Psoas muscle (tissue), 8 donors: ENCODE data around the gene EYA4. TPM values are rescaled to one million over a fixed set of nuclear protein-coding genes. Genes with fewer than 3 reads are reported as not detected.

ENCODE experiments used
- ATAC-seq, 4 donors: fragments of 200-7000 bp; cut with Tn5 transposase; one replicate each; pipeline ENCODE4 v1.9.1; 2020; ENCODE audit warnings: moderate library complexity in 3 of 4, mild to moderate bottlenecking in 2 of 4
- DNase-seq, 2 donors: peaks; one replicate each; pipeline ENCODE4 v3.0.0-alpha.2; 2020
- H3K27ac ChIP-seq: fragments of 200-600 bp; one replicate; pipeline ENCODE4 v1.8.0; 2022
- H3K27me3 ChIP-seq, 3 donors: fragments of 200-600 bp in 1 of 3; one replicate each; pipeline versions ENCODE4 v1.6.1 to v1.8.0; 2013 to 2022; ENCODE audit warnings: low read length in 2 of 3, mild to moderate bottlenecking in 2 of 3, moderate library complexity in 1 of 3; ENCODE audit not compliant: insufficient read depth in 3 of 3
- H3K36me3 ChIP-seq, 2 donors: fragments of 200-600 bp in 1 of 2; one replicate each; pipeline versions ENCODE4 v1.6.1 to v1.8.0; 2013 to 2022; ENCODE audit warnings: low read depth in 1 of 2, mild to moderate bottlenecking in 1 of 2, moderate library complexity in 1 of 2; ENCODE audit not compliant: insufficient read depth in 1 of 2
- H3K4me1 ChIP-seq: fragments of 200-600 bp; one replicate; pipeline ENCODE4 v1.8.0; 2022
- H3K4me3 ChIP-seq: fragments of 200-600 bp; one replicate; pipeline ENCODE4 v1.8.0; 2022; ENCODE audit warnings: mild to moderate bottlenecking
- H3K9me3 ChIP-seq: fragments of 200-600 bp; one replicate; pipeline ENCODE4 v1.8.0; 2022
- CTCF ChIP-seq: fragments of 200-600 bp; IDR thresholded peaks from one replicate; pipeline ENCODE4 v1.8.0; 2022; ENCODE audit warnings: antibody characterized with exemption
- WGBS, 3 donors: extraction: QIAGEN DNeasy Blood & Tissue Kit; methylation state at CpG; one replicate each; pipeline versions ENCODE4 v1.1.6 to v1.1.7; 2013; 5-methylcytosine and 5-hydroxymethylcytosine counted together
- intact Hi-C, 2 donors: fragments of 100-400 bp; cut with DNase I; formaldehyde crosslinking; loops; one replicate each; pipeline versions ENCODE4 v1.11.0 to v1.14.2; 2022
- polyA plus RNA-seq, 3 donors: library from polyadenylated mRNA; stranded (reverse); fragments of 200-250 nt; gene quantifications; one replicate each; pipeline ENCODE4 v1.2.3, GENCODE V29; 2013
- total RNA-seq, 4 donors: library from RNA; stranded (reverse); fragmentation: NEBNext Ultra II Directional in 2 of 4; extraction: Animal tissue kit (Norgen Biotek cat#: 25700) in 2 of 4; gene quantifications; one replicate each; pipeline versions ENCODE4 v1.2.1 to v1.2.4, GENCODE V29; 2021 to 2023
- donor health status: healthy with polysubstance abuse.
- donor health status: DM: no; HTN: no; CAD: no; lungs with moderate emphysema.
- donor health status: Bipolar disorder and iron deficiency.
- donor health status: healthy.
- donor health status: DM: yes; HTN: yes; CAD: no.
- donor health status: DM: no; HTN: no; CAD: no.
- donor health status: DM: no; HTN: no; CAD: no.
- donor health status: DM: yes; HTN: yes; CAD: no.

EYA4 gene
- total and polyA plus RNA-seq, 7 donors = 5.6 to 48.3 (median 32.8) TPM

- DNase-seq = peak; percentile 38 to 81
- intact Hi-C loops = loop anchor here (5.0 kb wide), 4 partner anchors 126 to 406 kb away; partner anchors contain the start of gene EYA4 (in 1 of the 2)
Measured at GRCh38 chr6:133368664-133369063, 127.5 kb downstream of the EYA4 start.

GRCh38 chr6:133369773-133370272 is 128.7 kb downstream of the EYA4 start:
- WGBS, 3 donors = 42 to 63% (median 50%) methylated on average over 7 of the region's 7 CpGs
- Histone ChIP-seq H3K4me1 (peaks cover 60% of the 10 kb centered on the region), H3K9me3 (no peaks in the 10 kb centered on the region), H3K27ac (peak overlapping the region; percentile 86), H3K4me3 (no peak overlapping the region), H3K27me3 (no peaks in the 10 kb centered on the region), H3K36me3 (no peaks in the 10 kb centered on the region)
- ATAC-seq = peak in 2 of 4 donors; percentile 20 to 38
- TF ChIP-seq CTCF = no peak
- no peak for DNase-seq
- intact Hi-C loops = loop anchor here (5.0 to 10.0 kb wide), 6 partner anchors 65 to 408 kb away; partner anchors contain the start of gene EYA4 (in 1 of the 2)

More at GRCh38 chr6:133368664-133369063, 127.5 kb downstream of the EYA4 start:
- Histone ChIP-seq H3K4me3 (no peak overlapping the region), H3K27ac (peak overlapping the region; percentile 86), H3K36me3 (no peaks in the 10 kb centered on the region), H3K4me1 (peaks cover 54% of the 10 kb centered on the region), H3K9me3 (no peaks in the 10 kb centered on the region), H3K27me3 (no peaks in the 10 kb centered on the region)
- WGBS, 3 donors = 17 to 35% (median 22%) methylated on average over 5 of the region's 5 CpGs
- peak; percentile 50 for TF ChIP-seq CTCF
- peak; percentile 96 to 99 (median 98) for ATAC-seq

GRCh38 chr6:133376743-133377142 is 135.6 kb downstream of the EYA4 start:
- no peaks in the 10 kb centered on the region for H3K27me3 ChIP-seq
- H3K27ac ChIP-seq = peak overlapping the region; percentile 56
- no peaks in the 10 kb centered on the region for H3K36me3 ChIP-seq
- no peaks in the 10 kb centered on the region for H3K9me3 ChIP-seq
- no peak for DNase-seq
- no peak overlapping the region for H3K4me3 ChIP-seq
- intact Hi-C loops = loop anchor here in 1 of 2 donors (10.0 kb wide), 1 partner anchor 58 kb away; no protein-coding TSS in a partner anchor
- H3K4me1 ChIP-seq = peaks cover 41% of the 10 kb centered on the region
- no peak for TF ChIP-seq CTCF
- peak in 3 of 4 donors; percentile 55 to 75 (median 64) for ATAC-seq
- WGBS, 3 donors = 43 to 79% (median 47%) methylated on average over 1 of the region's 1 CpG

GRCh38 chr6:133377219-133377618 is 136.1 kb downstream of the EYA4 start:
- no peak for DNase-seq
- WGBS, 3 donors = 29 to 34% (median 32%) methylated on average over 6 of the region's 6 CpGs

More at GRCh38 chr6:133377219-133377618, 136.1 kb downstream of the EYA4 start:
- Histone ChIP-seq H3K4me1 (peaks cover 37% of the 10 kb centered on the region), H3K4me3 (no peak overlapping the region), H3K27ac (peak overlapping the region; percentile 56), H3K9me3 (no peaks in the 10 kb centered on the region), H3K36me3 (no peaks in the 10 kb centered on the region), H3K27me3 (no peaks in the 10 kb centered on the region)
- intact Hi-C loops = loop anchor here in 1 of 2 donors (10.0 kb wide), 1 partner anchor 58 kb away; no protein-coding TSS in a partner anchor
- no peak for TF ChIP-seq CTCF
- ATAC-seq = peak; percentile 77 to 85 (median 83)
